Calu3 (cell line): ENCODE data around the gene SLF2. TPM values are rescaled to one million over a fixed set of nuclear protein-coding genes. Genes with fewer than 3 reads are reported as not detected.
A peak's percentile ranks its signal among the peaks of the same experiment; 100 is the strongest.

Experiments
- BruUV-seq: library from RNA; stranded (reverse); fragments of 400-500 nt; replicated peaks from 2 replicates; lab custom pipeline; 2021; lab: Mats Ljungman, UMichigan
- CTCF ChIA-PET: fragments of 300-600 bp; sonication (Branson Sonifier 250); formaldehyde crosslinking; loops from one replicate; lab custom pipeline; 2022; ENCODE audit warnings: antibody characterized with exemption; lab: Charles Lee
- DNase-seq: peaks from one replicate; pipeline ENCODE4 v3.0.0; 2022
- H3K27ac Mint-ChIP-seq: one replicate; pipeline ENCODE4 v1.8.0; 2022; ENCODE audit warnings: mixed read lengths; ENCODE audit not compliant: unreplicated experiment
- H3K27me3 Mint-ChIP-seq: one replicate; pipeline ENCODE4 v1.8.0; 2022; ENCODE audit warnings: mixed read lengths; ENCODE audit not compliant: unreplicated experiment
- H3K36me3 Mint-ChIP-seq: one replicate; pipeline ENCODE4 v1.8.0; 2022; ENCODE audit warnings: mild to moderate bottlenecking, moderate library complexity, mixed read lengths; ENCODE audit not compliant: insufficient read depth, unreplicated experiment
- H3K4me1 Mint-ChIP-seq: one replicate; pipeline ENCODE4 v1.8.0; 2022; ENCODE audit warnings: mild to moderate bottlenecking, low read depth, mixed read lengths; ENCODE audit not compliant: unreplicated experiment
- H3K4me3 Mint-ChIP-seq: one replicate; pipeline ENCODE4 v1.8.0; 2022; ENCODE audit warnings: mild to moderate bottlenecking, low read depth, moderate library complexity, mixed read lengths; ENCODE audit not compliant: unreplicated experiment
- H3K9me3 Mint-ChIP-seq: one replicate; pipeline ENCODE4 v1.8.0; 2022; ENCODE audit warnings: low read depth, mixed read lengths; ENCODE audit not compliant: unreplicated experiment
- CTCF ChIP-seq: fragments of 200-600 bp; IDR thresholded peaks from one replicate; pipeline ENCODE4 v1.8.0; 2022; ENCODE audit warnings: antibody characterized with exemption; ENCODE audit not compliant: unreplicated experiment
- intact Hi-C: fragments of 100-400 bp; cut with micrococcal nuclease; formaldehyde crosslinking; loops from one replicate; pipeline ENCODE4 v1.10.0; 2022; ENCODE audit not compliant: unreplicated experiment
- total RNA-seq: library from RNA; stranded (reverse); gene quantifications from 2 replicates; pipeline ENCODE4 v1.2.3, GENCODE V29; 2022

SLF2 gene
- total RNA-seq, 1 experiment from 2014 or later = 18.3 TPM

GRCh38 chr10:100998991-100999741, 86.4 kb downstream of the SLF2 start:
- TF ChIP-seq CTCF = peak; percentile 84
- BruUV-seq = no TSS peak
- Mint-ChIP-seq H3K4me1 (peaks cover 14% of the 10 kb centered on the region), H3K9me3 (no peaks in the 10 kb centered on the region), H3K36me3 (peaks cover 61% of the 10 kb centered on the region), H3K27ac (peak overlapping the region; percentile 69), H3K4me3 (peak overlapping the region; percentile 70), H3K27me3 (no peaks in the 10 kb centered on the region)
- peak; percentile 74 for DNase-seq
- intact Hi-C loops = no loop called here
- CTCF ChIA-PET = interaction anchor here (0.7 to 1.5 kb wide), 3 partner anchors 12 to 15 kb away, joined by 3 to 17 read pairs (median 5); no protein-coding TSS in a partner anchor

- H3K27ac Mint-ChIP-seq = peak within 1 kb of the TSS; percentile 69
- no TSS peak for BruUV-seq
- no peaks in the 10 kb centered on the region for H3K27me3 Mint-ChIP-seq
- DNase-seq = peak; percentile 41
- H3K36me3 Mint-ChIP-seq = peaks cover 61% of the 10 kb centered on the region
- H3K9me3 Mint-ChIP-seq = no peaks in the 10 kb centered on the region
- no peak for TF ChIP-seq CTCF
- CTCF ChIA-PET = interaction anchor here (0.7 to 1.0 kb wide), 2 partner anchors 12 to 15 kb away, joined by 3 to 5 read pairs; no protein-coding TSS in a partner anchor
- H3K4me1 Mint-ChIP-seq = peaks cover 14% of the 10 kb centered on the region
- intact Hi-C loops = no loop called here
- peak within 1 kb of the TSS; percentile 70 for H3K4me3 Mint-ChIP-seq
These were observed 87.0 kb downstream of the SLF2 start, which contains the start of gene LZTS2 for GRCh38 chr10:100999742-101000126. TSS of gene LZTS2 (plus strand) at chr10:100999808. CDS start at chr10:101002539, 2,731 bp downstream.

DNA sequence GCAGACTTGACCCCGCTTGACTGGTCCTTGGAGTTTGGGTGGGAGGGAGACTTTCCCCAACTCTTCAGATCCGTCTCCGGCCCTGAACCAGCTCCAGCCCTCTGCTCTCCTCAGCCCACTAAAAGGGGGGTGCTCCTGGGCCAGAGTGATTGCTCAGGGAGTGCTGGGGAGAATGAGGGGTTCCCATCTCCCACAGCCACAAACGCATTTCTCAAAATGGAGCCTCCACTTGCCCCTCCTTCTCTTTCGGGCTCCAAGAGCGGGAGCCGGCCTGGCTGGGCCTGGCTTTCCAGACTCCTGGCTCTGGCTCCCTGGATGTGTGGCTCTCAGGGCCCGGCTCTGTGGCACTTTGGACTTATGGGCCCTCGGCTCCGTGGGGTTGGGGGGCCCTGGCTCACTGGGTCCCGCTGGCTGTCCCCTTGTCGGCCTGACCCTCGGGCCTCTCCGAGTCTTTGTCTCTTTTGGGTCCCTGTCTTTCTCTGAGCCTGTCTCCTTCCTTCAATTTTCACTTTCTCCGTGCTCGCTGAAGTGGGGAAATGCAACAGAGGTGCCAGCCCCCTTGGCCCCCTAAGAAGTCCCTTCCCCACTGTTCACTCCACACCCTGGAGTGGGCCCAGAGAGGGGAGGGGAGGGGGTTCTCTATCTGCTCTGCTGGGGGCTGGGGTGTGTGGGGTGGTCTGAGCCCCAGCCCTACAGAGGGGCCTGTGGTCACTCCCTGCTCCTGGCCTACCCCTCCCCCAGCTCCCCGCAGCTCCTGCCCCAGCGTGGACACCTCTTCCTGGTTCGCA, 87.6 kb downstream of the SLF2 start:
- Mint-ChIP-seq H3K9me3 (no peaks in the 10 kb centered on the region), H3K4me3 (peak overlapping the region; percentile 47), H3K27ac (peak overlapping the region; percentile 44), H3K4me1 (peaks cover 14% of the 10 kb centered on the region), H3K27me3 (no peaks in the 10 kb centered on the region), H3K36me3 (peaks cover 57% of the 10 kb centered on the region)
- CTCF ChIA-PET = interaction anchor here (1.0 kb wide), 1 partner anchor 11 kb away, joined by 5 read pairs; no protein-coding TSS in a partner anchor
- TF ChIP-seq CTCF = no peak
- DNase-seq = no peak
- intact Hi-C loops = no loop called here
- BruUV-seq = no TSS peak

GRCh38 chr10:101000915-101001658, 88.3 kb downstream of the SLF2 start:
- DNase-seq = no peak
- Mint-ChIP-seq H3K9me3 (no peaks in the 10 kb centered on the region), H3K27ac (peak overlapping the region; percentile 7), H3K36me3 (peaks cover 50% of the 10 kb centered on the region), H3K4me3 (peak overlapping the region; percentile 47), H3K27me3 (no peaks in the 10 kb centered on the region), H3K4me1 (peaks cover 14% of the 10 kb centered on the region)
- no peak for TF ChIP-seq CTCF
- intact Hi-C loops = no loop called here
- TSS peak; percentile 18 for BruUV-seq
- CTCF ChIA-PET = no interaction called here
